Ishikawa (cell line): Measurements from ENCODE around the gene SGPP2.

Source experiments
- CEBPB ChIP-seq: IDR thresholded peaks from 2 replicates; pipeline ENCODE4 v1.6.1; 2012
- CREB1 ChIP-seq: IDR thresholded peaks from 2 replicates; pipeline ENCODE4 v1.6.1; 2012; ENCODE audit warnings: low read depth
- EGR1 ChIP-seq: IDR thresholded peaks from 2 replicates; pipeline ENCODE4 v1.6.1; 2012
- EP300 ChIP-seq: IDR thresholded peaks from 2 replicates; pipeline ENCODE4 v1.6.1; 2012; ENCODE audit warnings: borderline replicate concordance
- FOXM1 ChIP-seq: IDR thresholded peaks from 2 replicates; pipeline ENCODE4 v1.6.1; 2012; ENCODE audit warnings: low read depth, borderline replicate concordance
- NFIC ChIP-seq: IDR thresholded peaks from 2 replicates; pipeline ENCODE4 v1.6.1; 2012
- RAD21 ChIP-seq: IDR thresholded peaks from 2 replicates; pipeline ENCODE4 v1.6.1; 2012; ENCODE audit warnings: low read depth
- TAF1 ChIP-seq: IDR thresholded peaks from 2 replicates; pipeline ENCODE4 v1.6.1; 2012; ENCODE audit warnings: low read depth, mild to moderate bottlenecking
- TCF12 ChIP-seq: IDR thresholded peaks from 2 replicates; pipeline ENCODE4 v1.6.1; 2012; ENCODE audit warnings: low read depth
- TEAD4 ChIP-seq: IDR thresholded peaks from 2 replicates; pipeline ENCODE4 v1.6.1; 2012
- YY1 ChIP-seq: IDR thresholded peaks from 2 replicates; pipeline ENCODE4 v1.6.1; 2012; ENCODE audit warnings: low read depth
- ZBTB7A ChIP-seq: IDR thresholded peaks from 2 replicates; pipeline ENCODE4 v1.6.1; 2012; ENCODE audit warnings: low read depth
- TF ChIP-seq, protein P1 (sequence below): IDR thresholded peaks from 2 replicates; pipeline ENCODE4 v1.6.1; 2012
- TF ChIP-seq, protein P2 (sequence below): IDR thresholded peaks from 2 replicates; pipeline ENCODE4 v1.6.1; 2012
- TF ChIP-seq, protein P3 (sequence below): IDR thresholded peaks from 2 replicates; pipeline ENCODE4 v1.6.1; 2012; ENCODE audit warnings: low read depth, mild to moderate bottlenecking

Gene SGPP2

DNA sequence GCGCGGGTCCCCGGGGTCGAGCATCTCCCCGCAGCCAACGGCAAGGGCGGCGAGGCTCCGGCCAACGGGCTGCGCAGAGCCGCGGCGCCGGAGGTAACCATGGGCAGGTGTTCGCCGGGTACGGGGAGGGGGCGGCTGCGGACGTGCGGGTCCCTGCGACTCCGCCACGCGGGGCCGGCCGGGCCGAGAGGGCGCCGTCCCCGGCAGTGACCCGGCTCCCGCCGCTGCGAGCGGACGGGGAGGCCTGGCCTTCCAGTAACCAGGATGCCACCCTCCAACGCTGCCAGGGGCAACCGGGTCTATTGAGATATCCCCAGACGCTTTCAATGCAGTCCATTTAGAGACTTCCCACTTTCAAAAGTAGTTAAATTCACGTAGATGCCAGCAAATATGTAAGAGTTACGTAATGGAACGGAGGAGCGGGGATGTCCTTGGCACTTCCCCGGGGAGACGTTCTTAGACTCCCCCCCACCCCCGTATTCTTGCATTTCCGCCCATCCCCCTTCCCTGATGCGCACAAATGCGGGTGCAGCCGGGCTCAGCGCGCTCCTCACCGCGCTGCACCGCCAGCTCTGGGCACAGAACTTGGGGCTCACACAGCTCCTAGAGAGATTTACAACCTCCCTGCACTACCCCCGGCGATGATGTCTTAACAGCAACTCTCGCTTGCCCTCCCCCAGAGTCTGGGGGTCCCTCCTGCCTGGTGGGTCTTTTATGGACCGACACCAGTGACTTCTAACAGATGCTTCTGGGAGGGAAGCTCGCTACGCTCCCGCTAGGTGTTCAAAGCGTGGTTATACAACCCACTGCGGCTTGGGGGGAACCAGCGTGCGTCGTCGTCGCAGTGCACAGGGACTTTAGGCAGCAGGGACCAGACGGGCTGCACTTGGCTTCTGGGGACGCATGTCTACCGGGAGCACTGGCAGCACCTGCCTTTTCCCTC is 657 bp downstream of the SGPP2 start:
- TF ChIP-seq FOXM1: no peak
- no peak for TF ChIP-seq TAF1
- no peak for TF ChIP-seq EGR1
- no peak for TF ChIP-seq TCF12
- no peak for TF ChIP-seq YY1
- TF ChIP-seq ZBTB7A: no peak
- TF ChIP-seq TEAD4: no peak
- no peak for TF ChIP-seq EP300
- TF ChIP-seq NFIC: no peak
- TF ChIP-seq, protein P1, sequence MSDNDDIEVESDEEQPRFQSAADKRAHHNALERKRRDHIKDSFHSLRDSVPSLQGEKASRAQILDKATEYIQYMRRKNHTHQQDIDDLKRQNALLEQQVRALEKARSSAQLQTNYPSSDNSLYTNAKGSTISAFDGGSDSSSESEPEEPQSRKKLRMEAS: no peak
- TF ChIP-seq, protein P2, sequence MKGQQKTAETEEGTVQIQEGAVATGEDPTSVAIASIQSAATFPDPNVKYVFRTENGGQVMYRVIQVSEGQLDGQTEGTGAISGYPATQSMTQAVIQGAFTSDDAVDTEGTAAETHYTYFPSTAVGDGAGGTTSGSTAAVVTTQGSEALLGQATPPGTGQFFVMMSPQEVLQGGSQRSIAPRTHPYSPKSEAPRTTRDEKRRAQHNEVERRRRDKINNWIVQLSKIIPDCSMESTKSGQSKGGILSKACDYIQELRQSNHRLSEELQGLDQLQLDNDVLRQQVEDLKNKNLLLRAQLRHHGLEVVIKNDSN: no peak
- TF ChIP-seq RAD21: no peak
- no peak for TF ChIP-seq CREB1
- TF ChIP-seq, protein P3, sequence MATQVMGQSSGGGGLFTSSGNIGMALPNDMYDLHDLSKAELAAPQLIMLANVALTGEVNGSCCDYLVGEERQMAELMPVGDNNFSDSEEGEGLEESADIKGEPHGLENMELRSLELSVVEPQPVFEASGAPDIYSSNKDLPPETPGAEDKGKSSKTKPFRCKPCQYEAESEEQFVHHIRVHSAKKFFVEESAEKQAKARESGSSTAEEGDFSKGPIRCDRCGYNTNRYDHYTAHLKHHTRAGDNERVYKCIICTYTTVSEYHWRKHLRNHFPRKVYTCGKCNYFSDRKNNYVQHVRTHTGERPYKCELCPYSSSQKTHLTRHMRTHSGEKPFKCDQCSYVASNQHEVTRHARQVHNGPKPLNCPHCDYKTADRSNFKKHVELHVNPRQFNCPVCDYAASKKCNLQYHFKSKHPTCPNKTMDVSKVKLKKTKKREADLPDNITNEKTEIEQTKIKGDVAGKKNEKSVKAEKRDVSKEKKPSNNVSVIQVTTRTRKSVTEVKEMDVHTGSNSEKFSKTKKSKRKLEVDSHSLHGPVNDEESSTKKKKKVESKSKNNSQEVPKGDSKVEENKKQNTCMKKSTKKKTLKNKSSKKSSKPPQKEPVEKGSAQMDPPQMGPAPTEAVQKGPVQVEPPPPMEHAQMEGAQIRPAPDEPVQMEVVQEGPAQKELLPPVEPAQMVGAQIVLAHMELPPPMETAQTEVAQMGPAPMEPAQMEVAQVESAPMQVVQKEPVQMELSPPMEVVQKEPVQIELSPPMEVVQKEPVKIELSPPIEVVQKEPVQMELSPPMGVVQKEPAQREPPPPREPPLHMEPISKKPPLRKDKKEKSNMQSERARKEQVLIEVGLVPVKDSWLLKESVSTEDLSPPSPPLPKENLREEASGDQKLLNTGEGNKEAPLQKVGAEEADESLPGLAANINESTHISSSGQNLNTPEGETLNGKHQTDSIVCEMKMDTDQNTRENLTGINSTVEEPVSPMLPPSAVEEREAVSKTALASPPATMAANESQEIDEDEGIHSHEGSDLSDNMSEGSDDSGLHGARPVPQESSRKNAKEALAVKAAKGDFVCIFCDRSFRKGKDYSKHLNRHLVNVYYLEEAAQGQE: no peak
- no peak for TF ChIP-seq CEBPB

DNA sequence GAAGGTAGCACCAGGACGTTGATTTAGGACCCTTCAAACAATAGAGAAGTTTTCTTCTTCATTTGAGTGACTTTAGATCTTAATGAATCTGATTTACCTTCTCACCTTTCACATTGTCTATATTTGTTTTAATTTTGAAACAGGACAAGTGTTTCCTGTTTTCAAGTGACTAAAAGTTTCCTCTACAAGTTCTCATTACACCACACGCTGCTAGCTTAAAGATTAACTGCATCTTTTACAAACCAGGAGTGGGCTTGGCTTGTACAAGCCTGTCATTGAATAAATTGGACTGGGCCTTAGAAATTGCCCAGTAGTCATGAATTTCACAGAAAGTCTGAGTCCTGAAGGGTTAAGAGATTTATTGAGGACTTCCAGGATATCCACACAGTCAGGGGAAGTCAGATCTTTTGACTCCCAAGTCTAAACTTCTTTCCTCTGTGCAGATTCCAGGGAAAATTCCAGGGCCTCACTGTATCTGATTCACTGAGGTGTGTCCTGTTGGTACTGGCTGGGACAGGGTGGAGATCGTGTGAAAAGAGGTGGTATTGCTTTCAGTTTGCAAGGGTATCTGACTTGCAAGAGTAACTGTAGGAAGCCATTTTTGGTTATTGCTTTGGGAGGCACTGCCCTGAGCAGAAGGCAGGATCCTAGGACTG is 3.4 kb downstream of the SGPP2 start:
- no peak for TF ChIP-seq CREB1
- TF ChIP-seq NFIC: no peak

DNA sequence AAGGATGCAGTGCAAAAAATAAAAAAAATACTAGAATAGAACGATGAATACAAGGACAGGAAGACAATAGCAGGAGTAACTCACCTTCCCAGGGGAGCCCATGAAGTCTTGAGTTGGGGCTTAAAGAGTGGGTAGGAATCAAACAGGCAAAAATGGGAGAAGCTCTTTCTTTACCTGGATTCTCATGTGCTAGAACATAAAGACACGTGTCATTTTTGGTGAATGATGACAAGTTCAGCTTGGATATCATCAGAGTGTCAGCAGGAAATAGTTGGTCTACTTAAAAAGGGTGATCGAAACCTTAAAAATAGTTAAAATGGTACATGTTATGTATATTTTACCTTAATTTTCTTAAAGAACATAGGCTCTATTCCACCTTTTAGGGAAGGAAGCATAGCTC is 5.7 kb downstream of the SGPP2 start:
- TF ChIP-seq EGR1 (no peak), NFIC (no peak), CEBPB (no peak), YY1 (no peak)

DNA sequence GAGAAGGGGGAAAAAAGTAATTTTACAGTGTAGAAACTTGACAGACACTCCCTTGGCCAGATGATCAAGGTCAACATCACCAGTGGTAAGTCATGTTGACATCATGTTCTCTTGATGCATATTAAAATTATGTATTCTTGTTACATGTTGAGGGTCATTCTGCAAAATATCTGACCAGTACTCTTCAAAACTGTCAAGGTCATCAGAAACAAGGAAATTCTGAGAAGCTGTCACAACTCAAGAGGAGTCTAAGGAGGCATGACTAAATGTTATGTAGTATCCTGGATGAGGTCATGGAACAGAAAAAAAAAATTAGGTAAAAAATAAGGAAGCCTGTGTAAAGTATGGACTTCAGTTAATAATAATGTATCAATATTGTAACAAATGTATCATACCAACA is 6.3 kb downstream of the SGPP2 start:
- TF ChIP-seq TCF12 (no peak), TEAD4 (no peak), RAD21 (no peak), YY1 (no peak), ZBTB7A (no peak), EP300 (no peak), CEBPB (no peak), FOXM1 (no peak), TAF1 (no peak)
- TF ChIP-seq, protein P1: no peak
- TF ChIP-seq, protein P3: no peak
- TF ChIP-seq, protein P2: no peak

DNA sequence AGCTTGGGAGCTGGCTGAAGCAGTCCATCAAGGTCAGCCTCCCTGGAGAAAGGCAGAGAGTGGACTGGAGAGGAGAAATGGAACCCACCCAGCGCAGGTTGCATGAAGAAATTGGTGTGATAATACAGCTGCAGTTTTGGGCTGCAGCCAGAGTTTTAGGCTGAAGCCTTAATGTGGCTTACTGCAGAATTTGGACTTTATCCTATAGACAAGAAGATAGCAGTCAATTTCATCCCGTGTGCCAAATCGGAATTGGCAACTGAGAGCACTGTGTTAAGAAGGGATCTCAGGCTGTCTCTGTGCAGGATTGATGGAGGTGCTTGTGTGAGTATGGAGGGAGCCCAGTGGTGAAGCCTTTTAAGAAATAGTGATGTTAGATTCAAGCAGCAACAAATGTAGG is 7.5 kb downstream of the SGPP2 start:
- TF ChIP-seq YY1 (no peak), TCF12 (no peak), TAF1 (no peak), NFIC (no peak), CREB1 (no peak), ZBTB7A (no peak), CEBPB (no peak), RAD21 (no peak), FOXM1 (no peak), EP300 (no peak), TEAD4 (no peak), EGR1 (no peak)
- TF ChIP-seq, protein P2: no peak
- TF ChIP-seq, protein P3: no peak
- TF ChIP-seq, protein P1: no peak
